GM12873 (cell line): ENCODE results near the gene TRPV5.

Experiments
- TF ChIP-seq, protein P1 (sequence below): IDR thresholded peaks from 2 replicates; pipeline ENCODE4 v1.5.1; 2012; ENCODE audit warnings: low read depth, mild to moderate bottlenecking, moderate library complexity, low read length, control low read depth; ENCODE audit not compliant: insufficient read depth; ENCODE audit errors: missing control alignments

TRPV5 gene

GRCh38 chr7:142880876-142881505 is 52.6 kb downstream of the TRPV5 start:
- TF ChIP-seq, protein P1, sequence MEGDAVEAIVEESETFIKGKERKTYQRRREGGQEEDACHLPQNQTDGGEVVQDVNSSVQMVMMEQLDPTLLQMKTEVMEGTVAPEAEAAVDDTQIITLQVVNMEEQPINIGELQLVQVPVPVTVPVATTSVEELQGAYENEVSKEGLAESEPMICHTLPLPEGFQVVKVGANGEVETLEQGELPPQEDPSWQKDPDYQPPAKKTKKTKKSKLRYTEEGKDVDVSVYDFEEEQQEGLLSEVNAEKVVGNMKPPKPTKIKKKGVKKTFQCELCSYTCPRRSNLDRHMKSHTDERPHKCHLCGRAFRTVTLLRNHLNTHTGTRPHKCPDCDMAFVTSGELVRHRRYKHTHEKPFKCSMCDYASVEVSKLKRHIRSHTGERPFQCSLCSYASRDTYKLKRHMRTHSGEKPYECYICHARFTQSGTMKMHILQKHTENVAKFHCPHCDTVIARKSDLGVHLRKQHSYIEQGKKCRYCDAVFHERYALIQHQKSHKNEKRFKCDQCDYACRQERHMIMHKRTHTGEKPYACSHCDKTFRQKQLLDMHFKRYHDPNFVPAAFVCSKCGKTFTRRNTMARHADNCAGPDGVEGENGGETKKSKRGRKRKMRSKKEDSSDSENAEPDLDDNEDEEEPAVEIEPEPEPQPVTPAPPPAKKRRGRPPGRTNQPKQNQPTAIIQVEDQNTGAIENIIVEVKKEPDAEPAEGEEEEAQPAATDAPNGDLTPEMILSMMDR: peak; percentile 96

DNA sequence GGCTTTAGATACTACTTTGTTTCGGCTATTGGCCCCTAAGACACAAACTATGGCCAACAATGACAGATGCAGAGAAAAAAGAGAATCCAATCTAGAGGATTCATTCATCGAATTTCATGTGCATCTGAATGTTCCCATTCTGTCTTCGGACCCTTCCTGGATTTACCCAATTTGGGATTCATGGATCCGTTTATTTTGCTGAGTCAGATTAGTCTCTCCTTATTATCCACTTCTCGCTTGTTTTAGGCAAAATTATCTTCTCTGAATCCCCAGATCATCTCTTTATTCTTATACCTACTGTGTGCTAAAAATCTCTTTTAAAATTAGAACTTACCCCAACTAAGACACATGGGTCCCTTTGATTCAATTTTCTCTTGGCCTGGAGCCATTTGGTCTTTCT is 54.5 kb downstream of the TRPV5 start:
- TF ChIP-seq, protein P1: no peak

GRCh38 chr7:142878315-142878714 is 55.2 kb downstream of the TRPV5 start:
- TF ChIP-seq, protein P1: no peak

GRCh38 chr7:142876991-142877910 is 56.3 kb downstream of the TRPV5 start:
- TF ChIP-seq, protein P1: no peak

DNA sequence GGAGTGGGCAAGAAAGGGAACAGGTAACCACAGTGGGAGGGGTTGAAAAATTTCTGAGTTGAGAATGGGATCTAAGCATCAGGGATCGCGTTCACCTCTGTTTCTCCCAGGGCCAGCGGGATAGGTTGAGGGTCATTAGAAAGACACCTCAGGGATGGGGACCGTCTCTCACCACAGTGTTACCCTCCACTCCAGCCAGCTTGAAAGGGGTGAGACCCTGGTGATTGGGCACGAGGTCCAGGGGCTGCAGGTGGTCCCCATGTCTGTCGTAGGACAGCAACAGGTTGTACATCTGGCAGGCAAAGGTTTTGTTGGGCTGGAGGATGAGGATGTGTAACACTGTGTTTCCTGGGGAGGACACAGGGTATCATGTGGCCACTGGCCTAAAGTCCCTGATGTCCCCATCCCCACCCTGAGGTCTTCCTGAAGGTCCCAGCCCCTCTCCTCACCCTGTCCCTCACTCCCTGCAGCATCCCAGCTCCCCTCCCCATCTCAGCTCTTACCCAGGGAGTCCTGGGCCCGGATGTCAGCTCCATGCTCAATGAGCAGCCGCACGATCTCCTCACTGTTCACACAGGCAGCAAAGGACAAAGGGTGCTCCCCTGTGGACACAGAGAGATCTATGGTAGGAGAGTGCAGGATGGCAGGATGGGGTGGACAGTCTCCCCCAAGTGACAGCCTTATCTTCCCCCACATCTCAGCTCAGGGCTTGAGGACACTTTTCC is 57.1 kb downstream of the TRPV5 start:
- TF ChIP-seq, protein P1: no peak

GRCh38 chr7:142875456-142875855 is 58.1 kb downstream of the TRPV5 start:
- TF ChIP-seq, protein P1: no peak

GRCh38 chr7:142874837-142875236 is 58.7 kb downstream of the TRPV5 start:
- TF ChIP-seq, protein P1: no peak
